ENCODE results near the gene SH3BP2. TPM values are rescaled to one million over a fixed set of nuclear protein-coding genes. Genes with fewer than 3 reads are reported as not detected.

The SH3BP2 gene
- total RNA-seq (100 to 1,000 TPM; 150 to 295 (median 265) TPM), polyA plus RNA-seq (100 to 1,000 TPM in 1 of 3 donors, 10 to 100 TPM in 2; 42.0 to 138 (median 43.5) TPM)
- long read RNA-seq, donor 1, full-length matches to known transcripts, result 9 of 19 reads
- long read RNA-seq, donor 1, partial matches to known transcripts, result 10 of 19 reads
- long read RNA-seq, donor 1, other reads (novel, unspliced or antisense), result 0 of 19 reads
- long read RNA-seq, donor 2, full-length matches to known transcripts, result 3 of 3 reads
- long read RNA-seq, donor 2, partial matches to known transcripts, result 0 of 3 reads
- long read RNA-seq, donor 2, other reads (novel, unspliced or antisense), result 0 of 3 reads

- WGBS, 5 donors, result 8 to 40% (median 13%) methylated on average over 3 to 104 of the region's 104 CpGs
- Histone ChIP-seq H3K27ac (peak within 1 kb of the TSS; percentile 77 to 98 (median 88)), H3K9me3 (no peaks in the 10 kb centered on the region), H3K27me3 (replicated peaks in 1 of 7) (no peaks in the 10 kb centered on the region), H3K36me3 (peaks cover 0 to 26% (median 0%) of the 10 kb centered on the region in 6 donors), H3K4me1 (peaks cover 52 to 96% (median 87%) of the 10 kb centered on the region in 6 donors), H3K4me3 (peak within 1 kb of the TSS; percentile 58 to 78 (median 70))
- peak; percentile 95 for DNase-seq
- TF ChIP-seq POLR2AphosphoS5 (IDR thresholded peaks at IDR 0.05), result peak in 2 of 3 donors; percentile 53 to 61
- peak in 1 of 3 donors; percentile 13 for TF ChIP-seq POLR2A (IDR thresholded peaks at IDR 0.05)
- TF ChIP-seq, protein P1, sequence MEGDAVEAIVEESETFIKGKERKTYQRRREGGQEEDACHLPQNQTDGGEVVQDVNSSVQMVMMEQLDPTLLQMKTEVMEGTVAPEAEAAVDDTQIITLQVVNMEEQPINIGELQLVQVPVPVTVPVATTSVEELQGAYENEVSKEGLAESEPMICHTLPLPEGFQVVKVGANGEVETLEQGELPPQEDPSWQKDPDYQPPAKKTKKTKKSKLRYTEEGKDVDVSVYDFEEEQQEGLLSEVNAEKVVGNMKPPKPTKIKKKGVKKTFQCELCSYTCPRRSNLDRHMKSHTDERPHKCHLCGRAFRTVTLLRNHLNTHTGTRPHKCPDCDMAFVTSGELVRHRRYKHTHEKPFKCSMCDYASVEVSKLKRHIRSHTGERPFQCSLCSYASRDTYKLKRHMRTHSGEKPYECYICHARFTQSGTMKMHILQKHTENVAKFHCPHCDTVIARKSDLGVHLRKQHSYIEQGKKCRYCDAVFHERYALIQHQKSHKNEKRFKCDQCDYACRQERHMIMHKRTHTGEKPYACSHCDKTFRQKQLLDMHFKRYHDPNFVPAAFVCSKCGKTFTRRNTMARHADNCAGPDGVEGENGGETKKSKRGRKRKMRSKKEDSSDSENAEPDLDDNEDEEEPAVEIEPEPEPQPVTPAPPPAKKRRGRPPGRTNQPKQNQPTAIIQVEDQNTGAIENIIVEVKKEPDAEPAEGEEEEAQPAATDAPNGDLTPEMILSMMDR (IDR thresholded peaks at IDR 0.05 in 8 of 11, conservative IDR thresholded peaks at IDR 0.05 in 3 of 11), result peak in 2 of 11 experiments; percentile 11 to 19
- intact Hi-C loops (cut with DNase I; ENCODE audit: low total_unique reads), result no loop called here
Measured at GRCh38 chr4:2792711-2793585, at the start of gene SH3BP2. Gene SH3BP2, plus strand, starts transcription at chr4:2793085. Its CDS starts 27,533 bp downstream, at chr4:2820618.

GRCh38 chr4:2743518-2744445 is 49.1 kb upstream of the SH3BP2 start:
- H3K4me1 ChIP-seq, result peaks cover 21 to 57% (median 30%) of the 10 kb centered on the region in 6 donors
- peak overlapping the region in 2 of 8 donors; percentile 30 to 60 for H3K27ac ChIP-seq
- H3K27me3 ChIP-seq (replicated peaks in 1 of 7), result no peaks in the 10 kb centered on the region
- TF ChIP-seq POLR2A (IDR thresholded peaks at IDR 0.05) (no peak), POLR2AphosphoS5 (IDR thresholded peaks at IDR 0.05) (peak in 1 of 3 donors; percentile 15)
- no peaks in the 10 kb centered on the region for H3K9me3 ChIP-seq
- no peak overlapping the region for H3K4me3 ChIP-seq
- intact Hi-C loops (cut with DNase I; ENCODE audit: low total_unique reads), result no loop called here
- peak; percentile 59 for DNase-seq
- peaks cover 0 to 80% (median 54%) of the 10 kb centered on the region in 6 donors for H3K36me3 ChIP-seq
- WGBS, 5 donors, result 77 to 94% (median 92%) methylated on average over 14 to 21 of the region's 21 CpGs

DNA sequence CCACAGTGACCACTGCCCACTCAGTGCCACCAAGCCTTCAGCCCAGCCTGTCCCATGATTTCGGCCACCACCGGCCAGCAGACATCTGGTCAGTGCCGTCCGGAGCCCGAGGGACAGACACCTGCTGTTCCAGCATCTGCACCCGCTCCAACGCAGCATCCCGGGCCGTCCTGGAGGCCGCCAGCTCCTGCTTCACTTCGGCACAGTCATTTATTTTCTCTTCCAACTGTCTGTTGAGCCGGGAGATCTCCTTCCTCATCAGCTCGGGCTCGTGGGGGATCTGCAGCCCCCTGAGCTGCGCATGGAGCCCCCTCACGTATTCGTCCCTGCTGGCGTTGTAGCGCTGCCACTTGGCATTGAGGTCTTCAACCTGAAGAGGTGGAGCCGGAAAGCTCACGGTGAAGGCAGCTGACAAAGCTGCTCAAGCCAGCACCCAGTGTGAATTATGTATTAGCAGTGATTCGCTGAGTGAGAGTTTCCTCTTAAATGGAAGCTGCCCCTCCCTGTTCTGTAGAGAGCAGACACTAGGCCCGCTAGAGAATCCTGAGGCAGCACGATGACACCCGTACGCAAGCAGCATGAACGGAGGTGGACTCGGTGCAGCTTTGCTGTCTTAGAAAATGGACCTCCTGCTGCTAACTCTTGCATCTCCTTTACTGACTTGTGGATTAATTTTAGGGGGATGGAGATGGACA is 48.2 kb upstream of the SH3BP2 start:
- intact Hi-C loops (cut with DNase I; ENCODE audit: low total_unique reads), result no loop called here
- 95 to 96% (median 95%) methylated on average over 27 to 28 of the region's 28 CpGs for WGBS, 5 donors
- Histone ChIP-seq H3K27me3 (replicated peaks in 1 of 7) (no peaks in the 10 kb centered on the region), H3K9me3 (no peaks in the 10 kb centered on the region), H3K36me3 (peaks cover 0 to 77% (median 54%) of the 10 kb centered on the region in 6 donors), H3K4me3 (no peak overlapping the region), H3K27ac (peak overlapping the region in 2 of 8 donors; percentile 69 to 83), H3K4me1 (peaks cover 21 to 64% (median 32%) of the 10 kb centered on the region in 6 donors)
- peak; percentile 74 for DNase-seq
- peak in 1 of 3 donors; percentile 43 for TF ChIP-seq POLR2AphosphoS5 (IDR thresholded peaks at IDR 0.05)
- no peak for TF ChIP-seq POLR2A (IDR thresholded peaks at IDR 0.05)

GRCh38 chr4:2745516-2745915 is 47.4 kb upstream of the SH3BP2 start:
- no peaks in the 10 kb centered on the region for H3K9me3 ChIP-seq
- H3K36me3 ChIP-seq, result peaks cover 0 to 84% (median 54%) of the 10 kb centered on the region in 6 donors
- intact Hi-C loops (cut with DNase I; ENCODE audit: low total_unique reads), result no loop called here
- 93 to 98% (median 95%) methylated on average over 5 of the region's 5 CpGs for WGBS, 5 donors
- peak overlapping the region; percentile 22 to 88 (median 74) for H3K27ac ChIP-seq
- TF ChIP-seq, protein P1 (IDR thresholded peaks at IDR 0.05 in 8 of 11, conservative IDR thresholded peaks at IDR 0.05 in 3 of 11), result no peak
- TF ChIP-seq POLR2AphosphoS5 (IDR thresholded peaks at IDR 0.05), result no peak
- TF ChIP-seq POLR2A (IDR thresholded peaks at IDR 0.05), result no peak
- no peak overlapping the region for H3K4me3 ChIP-seq
- peak; percentile 54 for DNase-seq
- no peaks in the 10 kb centered on the region for H3K27me3 ChIP-seq (replicated peaks in 1 of 7)
- H3K4me1 ChIP-seq, result peaks cover 21 to 71% (median 32%) of the 10 kb centered on the region in 6 donors
